GM19043 (cell line): Measurements from ENCODE around the gene OBI1.

Experiments
- ATAC-seq: cut with Tn5 transposase; IDR thresholded peaks from one replicate; pipeline ENCODE4 v1.9.1; 2021; ENCODE audit warnings: low read depth; ENCODE audit not compliant: unreplicated experiment

The OBI1 gene, protein sequence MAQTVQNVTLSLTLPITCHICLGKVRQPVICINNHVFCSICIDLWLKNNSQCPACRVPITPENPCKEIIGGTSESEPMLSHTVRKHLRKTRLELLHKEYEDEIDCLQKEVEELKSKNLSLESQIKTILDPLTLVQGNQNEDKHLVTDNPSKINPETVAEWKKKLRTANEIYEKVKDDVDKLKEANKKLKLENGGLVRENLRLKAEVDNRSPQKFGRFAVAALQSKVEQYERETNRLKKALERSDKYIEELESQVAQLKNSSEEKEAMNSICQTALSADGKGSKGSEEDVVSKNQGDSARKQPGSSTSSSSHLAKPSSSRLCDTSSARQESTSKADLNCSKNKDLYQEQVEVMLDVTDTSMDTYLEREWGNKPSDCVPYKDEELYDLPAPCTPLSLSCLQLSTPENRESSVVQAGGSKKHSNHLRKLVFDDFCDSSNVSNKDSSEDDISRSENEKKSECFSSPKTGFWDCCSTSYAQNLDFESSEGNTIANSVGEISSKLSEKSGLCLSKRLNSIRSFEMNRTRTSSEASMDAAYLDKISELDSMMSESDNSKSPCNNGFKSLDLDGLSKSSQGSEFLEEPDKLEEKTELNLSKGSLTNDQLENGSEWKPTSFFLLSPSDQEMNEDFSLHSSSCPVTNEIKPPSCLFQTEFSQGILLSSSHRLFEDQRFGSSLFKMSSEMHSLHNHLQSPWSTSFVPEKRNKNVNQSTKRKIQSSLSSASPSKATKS

DNA sequence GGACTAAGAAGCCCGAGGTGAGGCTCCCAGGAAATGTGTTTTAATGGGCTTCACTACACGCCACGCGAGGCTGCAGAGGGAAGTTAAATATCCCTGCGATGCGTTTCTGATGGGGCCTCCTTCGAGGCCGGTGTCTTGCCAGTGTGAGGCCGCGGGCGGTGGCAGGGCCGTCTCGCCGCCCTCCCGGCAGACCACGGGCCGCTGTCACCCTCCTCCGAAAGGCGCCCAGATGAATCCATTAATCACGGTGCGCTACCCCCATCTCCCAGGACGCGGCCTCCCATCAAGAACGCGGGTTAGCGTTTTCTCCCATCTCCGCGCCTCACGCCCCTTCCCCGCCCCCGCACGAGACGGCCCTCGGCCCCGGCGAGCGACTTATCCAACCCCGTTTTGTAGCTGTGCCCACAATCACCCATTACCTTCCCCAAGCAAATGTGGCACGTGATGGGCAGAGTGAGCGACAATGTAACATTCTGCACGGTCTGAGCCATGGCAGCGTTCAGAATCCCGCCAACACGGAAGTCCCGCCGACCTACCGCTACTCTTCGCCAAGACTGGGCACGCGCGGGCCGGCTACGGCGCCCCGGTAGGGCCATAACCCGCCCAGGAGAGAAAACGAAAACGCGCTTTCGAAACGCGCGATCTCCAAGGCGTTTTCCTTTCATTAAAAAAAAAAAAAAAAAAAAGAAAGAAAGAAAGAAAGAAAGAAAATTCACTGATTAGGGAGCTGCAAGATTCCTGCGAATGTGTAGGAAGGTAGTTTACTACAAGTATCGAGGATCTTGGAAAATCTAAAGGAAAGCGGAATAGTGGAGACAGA lies at the start of gene OBI1:
TSS of gene OBI1 (minus strand) at position 526 of the 820 bp plus-strand sequence. CDS start at position 491, 35 bp downstream.
- ATAC-seq, result peak; percentile 66

DNA sequence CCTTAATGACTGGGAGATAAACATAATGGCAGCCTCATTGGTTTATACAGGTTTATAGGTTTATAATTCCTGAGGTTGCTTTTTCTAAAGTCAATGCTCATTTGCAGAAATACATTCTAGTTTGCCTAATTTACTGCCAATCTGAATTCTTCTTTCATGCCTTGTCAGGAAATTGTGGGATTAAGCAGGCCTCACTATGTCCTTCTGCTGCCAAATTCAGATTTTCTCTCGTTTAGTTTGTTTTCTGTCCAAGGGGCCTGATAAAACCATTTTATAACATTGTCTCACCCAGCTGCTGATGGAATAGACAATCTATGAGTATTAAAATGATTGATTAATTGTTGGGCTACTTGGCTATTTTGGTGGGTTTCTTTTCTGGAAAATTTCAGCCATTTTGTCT lies 42.4 kb upstream of the OBI1 start:
- ATAC-seq, result no peak

DNA sequence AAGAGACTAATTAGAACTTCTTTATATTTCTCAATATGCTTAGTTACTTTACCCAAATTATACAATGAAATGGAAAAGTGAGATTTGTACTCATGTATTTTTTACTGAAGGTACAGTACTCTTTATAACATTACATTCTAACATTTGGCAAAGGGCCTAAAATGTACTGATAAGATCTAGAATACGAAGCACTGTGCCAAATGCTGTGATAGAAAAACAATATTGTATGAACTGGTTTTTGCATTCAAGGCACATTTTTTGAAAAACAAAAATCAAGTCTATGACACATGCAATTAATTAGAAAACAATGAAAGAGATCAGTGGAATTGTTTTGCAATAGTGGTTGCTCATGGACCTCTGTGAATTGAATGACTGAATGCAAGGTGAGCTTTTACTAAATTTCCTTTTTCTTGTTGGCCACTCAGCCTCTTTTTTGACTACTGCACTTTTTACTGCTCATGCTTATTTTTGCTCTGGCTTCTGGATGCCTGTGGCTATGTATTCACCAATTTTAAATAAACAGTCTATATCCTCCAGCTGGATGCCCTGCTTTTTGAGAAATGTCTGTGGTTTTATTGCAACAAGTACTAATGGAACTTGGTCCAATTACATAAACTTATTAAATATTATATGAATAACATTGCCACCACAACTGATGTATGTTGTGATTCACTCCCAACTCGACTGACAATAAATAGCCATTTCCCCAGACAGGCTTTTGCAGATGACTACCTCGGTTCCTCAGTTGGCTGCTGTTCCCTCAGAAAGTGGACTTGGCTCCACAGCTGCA lies 41.4 kb upstream of the OBI1 start:
- ATAC-seq, result no peak

DNA sequence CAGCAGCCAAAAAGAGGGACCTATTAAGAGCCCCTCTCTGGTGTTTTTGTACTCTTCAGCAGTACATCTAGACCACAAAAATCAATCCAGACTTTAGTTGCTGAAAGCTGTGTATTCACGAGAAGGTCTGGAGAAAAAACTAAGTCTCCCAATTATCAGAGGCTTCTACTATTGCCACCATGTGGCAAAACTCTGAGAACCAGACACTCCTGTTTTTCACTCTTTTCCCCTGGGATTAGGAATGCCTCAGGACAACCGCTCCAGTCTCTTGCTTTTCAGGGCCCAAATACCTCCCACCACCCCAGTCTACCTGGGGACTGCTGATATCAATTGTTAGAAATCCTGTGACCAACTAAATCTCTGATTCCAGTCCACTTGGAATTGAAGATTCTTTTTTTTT lies 30.1 kb upstream of the OBI1 start:
- no peak for ATAC-seq

DNA sequence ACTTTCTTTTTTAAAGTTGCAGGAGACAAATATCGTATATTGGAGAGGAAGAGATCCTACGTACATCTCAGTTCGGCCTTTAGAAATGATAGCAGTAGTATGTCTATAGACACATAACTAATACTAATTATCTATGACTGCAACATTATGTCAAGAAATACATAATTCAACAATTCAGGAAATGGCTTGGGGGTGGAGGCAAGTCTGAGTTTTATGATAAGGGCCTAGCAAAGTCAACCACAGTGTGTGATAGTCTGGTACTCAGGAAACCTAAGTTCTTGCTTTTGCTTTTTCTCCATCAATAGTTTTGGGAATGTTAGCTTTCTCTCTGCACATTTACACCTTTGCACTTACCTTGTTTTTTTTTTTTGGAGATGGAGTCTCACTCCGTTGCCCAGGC lies 27.5 kb upstream of the OBI1 start:
- ATAC-seq, result no peak

DNA sequence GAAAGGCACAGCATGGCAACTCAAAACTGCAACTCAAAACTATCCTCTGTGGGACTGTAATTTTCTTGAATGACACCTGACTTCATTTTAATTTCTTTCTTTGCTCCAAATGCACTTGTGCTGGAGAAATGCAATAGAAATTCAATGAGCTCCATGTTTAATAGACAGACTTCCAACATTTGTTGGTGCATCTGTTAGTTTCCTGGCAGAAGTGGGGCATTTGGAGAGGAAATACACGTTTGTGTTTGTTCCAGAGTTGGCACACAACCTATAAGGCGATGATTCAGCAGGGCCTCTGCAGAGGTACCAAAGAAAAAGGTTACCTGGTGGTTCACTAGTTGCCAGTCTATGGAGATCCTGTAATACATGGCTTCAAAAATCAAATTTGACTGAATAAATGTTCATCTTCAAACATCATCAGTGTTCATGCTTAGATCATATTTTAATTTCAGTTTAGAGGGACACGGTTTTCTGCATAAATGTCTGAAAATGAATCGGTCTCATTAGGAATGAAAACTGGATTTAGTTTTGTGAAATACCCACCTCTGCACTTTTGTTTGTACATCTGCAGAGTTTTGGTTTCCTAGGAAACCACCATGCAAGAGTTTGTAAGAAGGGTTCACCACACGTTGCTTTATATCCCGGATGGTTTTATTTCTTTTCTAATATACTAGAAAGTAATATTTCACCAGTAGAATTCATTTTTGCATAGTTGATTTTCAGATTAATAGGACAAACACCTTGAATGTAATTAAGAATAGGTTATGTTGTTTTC lies 21.8 kb upstream of the OBI1 start:
- no peak for ATAC-seq

DNA sequence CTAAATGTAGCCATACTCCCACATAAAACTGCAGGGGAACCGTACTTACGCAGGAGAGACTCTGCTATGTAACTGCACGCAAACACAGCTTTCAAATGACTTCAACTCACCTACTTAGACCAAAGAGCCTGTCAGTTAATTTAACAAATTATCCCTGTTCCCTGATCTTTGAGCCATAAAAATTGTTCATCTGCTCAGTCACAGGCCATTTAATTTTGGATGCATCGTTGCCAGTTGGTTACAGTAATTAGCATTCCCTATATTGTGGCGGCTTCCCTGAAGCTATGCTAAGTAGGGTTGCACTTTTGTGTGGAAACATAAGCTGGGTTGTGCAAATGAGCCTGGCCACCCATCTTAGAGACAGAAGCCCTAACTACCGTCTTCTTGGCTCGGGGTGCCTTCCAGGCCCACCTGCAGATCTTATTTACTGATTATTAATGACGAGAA lies 21.2 kb upstream of the OBI1 start:
- no peak for ATAC-seq

DNA sequence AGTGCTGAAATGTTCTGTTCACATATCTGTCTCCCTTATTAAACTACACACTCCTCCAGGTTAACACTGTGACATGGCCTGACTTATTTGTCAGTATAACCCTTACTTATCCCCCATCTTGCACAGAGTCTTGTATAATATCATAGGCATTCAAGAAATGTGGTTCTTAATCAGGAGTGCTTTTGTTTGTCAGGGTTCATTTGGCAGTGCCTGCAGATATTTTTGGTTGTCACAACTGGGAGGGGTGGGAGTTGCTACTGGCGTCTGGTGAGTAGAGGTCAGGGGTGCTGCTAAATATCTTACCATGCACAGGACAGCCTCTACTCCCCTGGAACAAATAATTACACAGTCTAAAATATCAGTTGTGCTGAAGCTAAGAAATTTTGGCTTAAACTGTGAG lies 20.4 kb upstream of the OBI1 start:
- no peak for ATAC-seq

DNA sequence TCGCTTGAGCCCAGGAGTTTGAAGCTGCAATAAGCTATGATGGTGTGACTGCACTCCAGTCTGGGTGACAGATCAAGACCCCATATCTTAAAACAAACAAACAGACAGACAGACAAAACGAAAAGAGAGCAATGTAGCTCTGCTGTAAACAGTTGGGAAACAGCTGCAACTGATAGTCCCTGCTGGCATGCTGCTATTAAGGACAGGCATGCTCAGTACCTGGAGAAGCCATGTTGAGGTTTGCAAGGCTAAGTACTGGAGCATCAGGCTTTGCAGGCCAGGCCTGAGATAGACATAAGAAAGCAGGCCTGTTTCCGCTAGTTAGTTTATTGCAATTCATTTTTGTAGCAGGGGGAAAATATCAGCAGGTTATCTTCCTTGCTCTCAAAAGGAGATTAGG lies 16.2 kb upstream of the OBI1 start:
- no peak for ATAC-seq

DNA sequence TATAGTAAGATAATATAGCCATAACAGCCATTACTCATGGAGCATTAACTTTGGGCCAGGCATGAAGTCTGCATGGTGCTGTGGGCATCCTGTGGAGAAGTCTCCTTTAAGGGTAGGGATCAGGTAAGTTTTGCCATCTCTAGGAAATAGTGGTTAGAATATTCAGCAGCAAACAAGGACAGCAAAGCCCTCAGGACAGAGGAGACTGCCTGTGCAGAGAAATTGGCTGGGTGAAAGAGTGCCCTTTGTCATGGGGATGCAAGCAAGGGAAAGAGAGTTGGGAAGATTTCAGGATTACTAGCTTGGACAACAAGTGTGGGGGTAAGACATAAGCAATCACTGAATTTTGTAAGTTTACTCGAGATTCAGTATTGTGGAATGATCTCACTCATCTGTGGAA lies 15.7 kb upstream of the OBI1 start:
- ATAC-seq, result no peak

DNA sequence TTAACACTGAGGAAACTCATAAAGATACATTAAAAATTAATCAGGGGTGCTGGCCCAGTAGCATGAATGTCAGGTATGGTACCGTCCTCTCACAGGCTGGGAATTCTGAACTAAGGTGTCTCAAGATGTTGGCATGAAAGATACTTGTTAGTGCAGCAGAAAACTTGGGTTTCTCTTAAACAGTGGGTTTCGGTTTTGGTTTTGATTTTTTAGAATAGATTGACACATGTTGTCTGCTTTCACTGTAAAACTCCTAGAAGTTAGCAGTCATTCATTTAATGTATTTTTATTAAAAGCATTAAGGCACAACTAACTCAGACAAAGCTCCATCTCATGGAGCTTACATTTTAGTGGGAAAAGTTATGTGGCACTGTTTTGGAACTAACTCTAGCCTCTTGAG lies 3.5 kb upstream of the OBI1 start:
- ATAC-seq, result peak; percentile 36

DNA sequence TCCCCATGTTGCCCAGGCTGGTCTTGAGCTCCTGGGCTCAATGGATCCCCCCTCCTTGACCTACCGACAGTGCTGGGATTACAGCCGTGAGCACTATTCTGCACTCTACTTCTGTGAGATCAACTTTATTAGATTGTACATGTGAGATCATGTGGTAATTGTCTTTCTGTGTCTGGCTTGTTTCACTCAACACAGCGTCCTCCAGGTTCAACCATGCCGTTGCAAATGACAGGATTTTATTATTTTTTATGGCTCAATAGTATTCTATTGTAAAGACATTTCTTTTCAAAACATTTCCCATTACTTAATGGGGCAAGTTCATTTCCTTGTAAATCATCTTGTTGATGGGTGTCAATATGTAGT lies 1.5 kb upstream of the OBI1 start:
- ATAC-seq, result no peak

DNA sequence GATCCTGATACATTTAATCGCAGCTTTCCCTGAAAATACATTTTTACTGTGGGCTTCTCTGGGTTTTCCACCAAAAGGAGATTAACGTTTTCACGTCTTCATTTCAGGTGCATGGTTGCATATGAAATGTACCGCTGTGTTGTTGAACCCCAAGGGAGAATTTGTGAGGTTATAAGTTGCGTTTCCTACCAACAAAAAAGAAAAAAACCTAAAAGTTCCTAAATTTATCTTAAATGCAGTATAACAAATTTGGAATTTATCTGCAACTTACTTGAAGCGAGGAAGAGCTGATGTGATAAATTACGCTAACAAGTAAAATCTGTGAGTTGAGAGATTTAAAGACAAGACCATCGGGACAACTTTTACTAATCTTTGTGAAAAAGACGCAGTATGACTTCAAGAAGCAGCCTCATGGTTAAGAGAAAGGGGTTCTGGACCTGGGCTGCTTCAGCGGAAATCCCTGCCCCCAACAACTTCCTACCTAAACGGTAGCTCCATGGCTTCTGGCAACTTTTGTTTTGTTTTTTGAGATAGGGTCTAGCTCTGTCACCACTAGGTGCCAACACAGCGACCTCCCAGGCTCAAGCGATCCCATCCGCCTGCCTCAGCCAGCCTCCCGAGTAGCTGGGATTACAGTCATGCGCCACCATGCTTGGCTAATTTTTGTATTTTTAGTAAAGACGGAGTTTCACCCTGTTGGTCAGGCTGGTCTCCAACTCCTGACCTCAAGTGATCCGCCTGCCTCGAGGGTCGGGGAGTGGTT lies 958 bp upstream of the OBI1 start:
- ATAC-seq, result peak; percentile 28

DNA sequence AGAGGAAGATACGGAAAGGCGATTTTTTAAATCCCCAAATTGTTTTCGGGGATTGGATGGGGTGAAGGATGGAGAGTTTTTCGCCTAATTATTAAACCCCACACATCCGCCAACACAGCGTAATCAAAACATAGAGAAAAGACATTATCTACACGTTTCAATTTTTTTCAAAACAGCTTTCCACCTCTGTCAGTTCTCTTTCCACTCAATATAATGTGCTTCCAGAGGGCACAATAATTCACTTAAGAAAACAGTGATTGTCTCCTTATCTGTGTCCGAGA lies 435 bp upstream of the OBI1 start:
- no peak for ATAC-seq

DNA sequence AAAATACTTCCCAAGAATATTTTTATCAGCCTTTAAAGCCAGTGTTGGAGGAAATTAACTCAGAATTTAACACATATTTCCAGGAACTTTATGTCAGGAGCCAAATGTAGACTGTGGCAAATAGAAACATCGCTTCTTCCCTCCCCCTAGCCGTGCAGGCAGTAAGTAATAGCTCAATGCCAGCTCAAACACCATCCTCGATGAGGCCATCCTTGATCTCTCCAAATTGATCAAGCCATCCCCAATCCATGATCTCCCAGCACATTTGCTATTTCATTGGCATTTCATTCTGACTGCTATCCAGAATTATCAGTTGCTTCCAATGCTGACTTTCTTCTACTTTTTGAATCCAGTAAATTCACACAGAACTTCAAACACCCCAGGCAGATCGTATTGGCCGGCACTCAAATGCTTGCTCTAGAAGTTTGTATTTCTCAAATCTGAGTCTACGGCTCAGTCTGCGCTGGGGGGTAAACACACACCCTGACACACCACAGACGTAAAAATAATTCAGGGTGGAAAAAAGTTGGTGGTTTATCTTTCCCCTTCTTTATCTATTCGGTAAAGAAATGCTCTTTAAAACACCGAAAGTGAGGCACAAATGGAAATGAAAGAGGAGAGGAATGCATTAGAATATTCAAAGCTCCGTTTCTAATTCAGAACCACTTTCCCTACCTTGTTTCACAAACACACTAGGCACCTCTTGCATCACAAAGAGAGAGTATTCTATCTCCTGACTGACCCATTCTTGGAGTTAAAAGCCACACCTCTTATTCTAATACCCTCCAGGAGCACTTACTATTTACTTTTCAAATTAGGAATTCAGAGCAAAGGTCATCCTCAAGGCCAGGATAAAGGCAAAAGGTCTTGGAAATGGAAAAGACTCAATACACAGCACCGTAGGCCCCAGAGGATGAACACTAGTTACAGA lies 991 bp downstream of the OBI1 start:
- ATAC-seq, result no peak

DNA sequence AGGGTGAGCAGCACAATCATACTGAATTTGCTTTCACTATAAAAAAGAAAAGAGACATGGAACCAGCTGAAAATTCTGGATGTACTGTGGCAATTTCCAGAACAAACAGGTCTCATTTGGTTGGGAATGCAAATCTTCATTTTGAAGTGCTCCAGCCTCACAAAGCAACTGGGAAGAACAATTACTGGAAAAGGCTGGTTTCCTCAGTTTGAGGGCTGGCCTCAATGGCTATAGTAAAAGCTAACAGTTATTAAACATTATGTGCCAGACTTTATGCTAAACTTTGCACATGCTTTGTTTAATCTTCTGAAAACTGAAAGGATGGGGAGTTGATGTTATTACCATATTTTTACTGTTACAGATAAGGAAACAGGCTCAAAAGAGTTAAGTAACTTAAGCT lies 3.0 kb downstream of the OBI1 start:
- no peak for ATAC-seq

DNA sequence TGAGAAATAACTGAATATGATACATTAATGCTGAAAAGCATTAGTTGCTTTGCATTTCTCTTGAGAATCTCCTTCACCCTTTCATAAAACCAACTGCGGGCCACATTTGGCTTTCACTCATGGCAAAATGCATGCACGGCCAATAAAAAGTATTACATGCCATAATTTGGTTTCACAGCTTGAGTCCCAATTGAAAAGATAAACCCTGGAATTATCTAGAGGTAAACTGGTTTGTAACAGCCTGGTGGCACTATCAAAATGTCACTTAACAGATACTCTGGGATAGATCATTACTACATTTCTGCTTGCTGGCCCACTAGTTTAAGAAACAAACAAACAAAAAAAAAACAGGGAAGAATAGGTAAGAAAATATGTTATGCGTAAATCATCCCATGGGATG lies 3.9 kb downstream of the OBI1 start:
- no peak for ATAC-seq

DNA sequence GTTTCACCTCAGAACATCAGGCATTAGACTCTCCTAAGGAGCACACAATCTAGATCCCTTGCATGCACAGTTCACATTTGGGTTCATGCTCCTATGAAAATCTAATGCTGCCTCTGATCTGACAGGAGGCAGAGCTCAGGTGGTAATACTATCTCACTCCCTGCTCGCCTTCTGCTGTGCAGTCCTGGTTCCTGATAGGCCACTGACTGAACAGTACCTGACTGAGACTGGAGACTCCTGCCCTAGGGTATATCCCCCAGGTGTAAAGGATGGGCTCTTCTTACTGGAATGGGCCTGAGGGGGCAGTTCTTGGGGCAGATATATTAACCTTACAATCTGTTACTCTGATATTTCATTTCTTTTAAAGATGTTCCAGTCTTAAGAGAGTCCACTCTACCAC lies 6.3 kb downstream of the OBI1 start:
- ATAC-seq, result no peak
